ENCODE measurements around the gene SUMF1.

DNA sequence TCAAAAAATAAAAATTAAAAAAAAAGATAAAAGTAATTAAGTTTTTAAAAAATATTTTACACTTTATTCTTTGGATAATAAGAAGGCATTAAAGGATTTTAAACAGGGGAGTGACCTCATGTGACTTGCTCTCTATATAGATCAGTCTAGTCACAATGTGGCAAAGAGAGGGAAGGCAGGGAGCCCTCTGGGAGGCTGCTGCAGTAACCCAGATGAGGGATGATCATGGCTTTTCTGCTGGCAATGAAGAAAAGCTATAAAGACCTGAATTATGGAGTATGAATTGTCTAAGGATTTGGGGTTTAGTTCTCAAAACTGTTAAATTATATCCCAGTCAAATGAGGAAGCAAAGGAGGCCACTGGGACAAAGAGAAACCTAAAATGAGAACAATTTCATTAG lies 58.1 kb downstream of the SUMF1 start:
- TF ChIP-seq CTCF (IDR thresholded peaks at IDR 0.05; ENCODE audit: low read length) (no peak), EZH2 (IDR thresholded peaks at IDR 0.05; ENCODE audit: borderline replicate concordance, low read length) (no peak)

Data from OCI-LY1 (cell line).